Measurements from ENCODE around the gene ITGB3. TPM values are rescaled to one million over a fixed set of nuclear protein-coding genes. Genes with fewer than 3 reads are reported as not detected.
"Not testable (repeated sequence)": the region's sequence is repeated elsewhere in the genome, so short reads cannot be mapped to it uniquely, and the experiment has no call there.

ITGB3 gene
- total RNA-seq, 2 experiments from 2014 or later = 0.21 to 0.93 TPM

- H3K4me1 Mint-ChIP-seq = peaks cover 42% of the 10 kb centered on the region
- no peak for DNase-seq
- H3K27me3 Mint-ChIP-seq = peaks cover 5% of the 10 kb centered on the region
- H3K36me3 Mint-ChIP-seq = no peaks in the 10 kb centered on the region
- CTCF ChIA-PET = interaction anchor here (1.1 kb wide), 1 partner anchor 11 kb away, joined by 3 read pairs; no protein-coding TSS in a partner anchor
- H3K9me3 Mint-ChIP-seq (ENCODE audit: low read depth) = no peaks in the 10 kb centered on the region
- H3K27ac Mint-ChIP-seq = no peak overlapping the region
- no peak for ATAC-seq
- H3K4me3 Mint-ChIP-seq = no peak overlapping the region
These were observed 38.7 kb upstream of the ITGB3 start for GRCh38 chr17:47214931-47215330.

GRCh38 chr17:47216821-47217220, 36.8 kb upstream of the ITGB3 start:
- H3K27ac Mint-ChIP-seq = peak overlapping the region; percentile 78
- CTCF ChIA-PET = interaction anchor here (0.9 to 4.2 kb wide), 2 partner anchors 9 to 17 kb away, joined by 3 to 18 read pairs; partner anchors contain the start of gene MYL4
- not testable (repeated sequence) for ATAC-seq; H3K4me3 Mint-ChIP-seq; DNase-seq; H3K36me3 Mint-ChIP-seq; H3K27me3 Mint-ChIP-seq; H3K9me3 Mint-ChIP-seq (ENCODE audit: low read depth)
- peaks cover 59% of the 10 kb centered on the region for H3K4me1 Mint-ChIP-seq

GRCh38 chr17:47217279-47217678, 36.3 kb upstream of the ITGB3 start:
- not testable (repeated sequence) for H3K27me3 Mint-ChIP-seq; H3K4me3 Mint-ChIP-seq; DNase-seq; H3K36me3 Mint-ChIP-seq; H3K9me3 Mint-ChIP-seq (ENCODE audit: low read depth)
- CTCF ChIA-PET = interaction anchor here (0.9 to 4.2 kb wide), 2 partner anchors 10 to 18 kb away, joined by 3 to 18 read pairs; partner anchors contain the start of gene MYL4
- Mint-ChIP-seq H3K4me1 (peaks cover 61% of the 10 kb centered on the region), H3K27ac (peak overlapping the region; percentile 78)
- peak; percentile 78 for ATAC-seq

- H3K4me3 Mint-ChIP-seq = no peak overlapping the region
- H3K27ac Mint-ChIP-seq = peak overlapping the region; percentile 84
- peaks cover 69% of the 10 kb centered on the region for H3K4me1 Mint-ChIP-seq
- H3K9me3 Mint-ChIP-seq (ENCODE audit: low read depth) = peaks cover under 1% of the 10 kb centered on the region
- ATAC-seq = no peak
- DNase-seq = no peak
- CTCF ChIA-PET = interaction anchor here (4.2 kb wide), 2 partner anchors 11 kb away, joined by 18 to 30 read pairs; partner anchors contain the start of gene MYL4
- H3K36me3 Mint-ChIP-seq = peaks cover 8% of the 10 kb centered on the region
- no peaks in the 10 kb centered on the region for H3K27me3 Mint-ChIP-seq
These were observed 34.7 kb upstream of the ITGB3 start for GRCh38 chr17:47218896-47219430.

- ATAC-seq (no peak), DNase-seq (no peak)
- CTCF ChIA-PET = interaction anchor here (0.7 to 4.2 kb wide), 5 partner anchors 10 to 104 kb away, joined by 3 to 30 read pairs (median 6); partner anchors contain the start of genes EFCAB13 and MYL4
- H3K9me3 Mint-ChIP-seq (ENCODE audit: low read depth) = peaks cover 4% of the 10 kb centered on the region
- H3K36me3 Mint-ChIP-seq = peaks cover 9% of the 10 kb centered on the region
- no peaks in the 10 kb centered on the region for H3K27me3 Mint-ChIP-seq
- H3K27ac Mint-ChIP-seq = peak overlapping the region; percentile 84
- peaks cover 68% of the 10 kb centered on the region for H3K4me1 Mint-ChIP-seq
- peak overlapping the region; percentile 32 for H3K4me3 Mint-ChIP-seq
These were observed 33.8 kb upstream of the ITGB3 start for GRCh38 chr17:47219621-47220475.

- Mint-ChIP-seq H3K27me3 (no peaks in the 10 kb centered on the region), H3K27ac (peak overlapping the region; percentile 84), H3K36me3 (peaks cover 9% of the 10 kb centered on the region), H3K4me1 (peaks cover 61% of the 10 kb centered on the region), H3K9me3 (ENCODE audit: low read depth) (peaks cover 4% of the 10 kb centered on the region), H3K4me3 (peak overlapping the region; percentile 32)
- CTCF ChIA-PET = interaction anchor here (0.7 to 4.2 kb wide), 7 partner anchors 9 to 103 kb away, joined by 3 to 30 read pairs (median 4); partner anchors contain the start of genes EFCAB13 and MYL4
- ATAC-seq (peak; percentile 73), DNase-seq (peak; percentile 84)
These were observed 33.1 kb upstream of the ITGB3 start for GRCh38 chr17:47220531-47220999.

- peak; percentile 2 for ATAC-seq
- peaks cover 4% of the 10 kb centered on the region for H3K9me3 Mint-ChIP-seq (ENCODE audit: low read depth)
- H3K36me3 Mint-ChIP-seq = peaks cover 9% of the 10 kb centered on the region
- peaks cover 57% of the 10 kb centered on the region for H3K4me1 Mint-ChIP-seq
- H3K4me3 Mint-ChIP-seq = no peak overlapping the region
- peak overlapping the region; percentile 84 for H3K27ac Mint-ChIP-seq
- H3K27me3 Mint-ChIP-seq = no peaks in the 10 kb centered on the region
- CTCF ChIA-PET = interaction anchor here (1.2 to 4.2 kb wide), 5 partner anchors 9 to 94 kb away, joined by 3 to 30 read pairs (median 4); no protein-coding TSS in a partner anchor
- DNase-seq = no peak
These were observed 32.5 kb upstream of the ITGB3 start for GRCh38 chr17:47221154-47221553.

GRCh38 chr17:47222047-47222446, 31.6 kb upstream of the ITGB3 start:
- H3K27me3 Mint-ChIP-seq = no peaks in the 10 kb centered on the region
- H3K36me3 Mint-ChIP-seq = peaks cover 9% of the 10 kb centered on the region
- ATAC-seq = no peak
- peaks cover 4% of the 10 kb centered on the region for H3K9me3 Mint-ChIP-seq (ENCODE audit: low read depth)
- H3K4me1 Mint-ChIP-seq = peaks cover 51% of the 10 kb centered on the region
- CTCF ChIA-PET = interaction anchor here (0.8 to 1.7 kb wide), 3 partner anchors 17 to 94 kb away, joined by 4 to 5 read pairs (median 4); no protein-coding TSS in a partner anchor
- no peak overlapping the region for H3K4me3 Mint-ChIP-seq
- H3K27ac Mint-ChIP-seq = peak overlapping the region; percentile 5
- no peak for DNase-seq

GRCh38 chr17:47223007-47223406, 30.6 kb upstream of the ITGB3 start:
- CTCF ChIA-PET = interaction anchor here (1.1 kb wide), 1 partner anchor 30 kb away, joined by 3 read pairs; no protein-coding TSS in a partner anchor
- DNase-seq = no peak
- Mint-ChIP-seq H3K4me3 (no peak overlapping the region), H3K9me3 (ENCODE audit: low read depth) (peaks cover 4% of the 10 kb centered on the region), H3K27ac (peak overlapping the region; percentile 38), H3K4me1 (peaks cover 46% of the 10 kb centered on the region), H3K27me3 (no peaks in the 10 kb centered on the region), H3K36me3 (peaks cover 9% of the 10 kb centered on the region)
- no peak for ATAC-seq

- ATAC-seq = no peak
- DNase-seq = no peak
- Mint-ChIP-seq H3K27me3 (no peaks in the 10 kb centered on the region), H3K27ac (no peak overlapping the region), H3K4me3 (no peak overlapping the region), H3K9me3 (ENCODE audit: low read depth) (peaks cover 4% of the 10 kb centered on the region), H3K4me1 (peaks cover 42% of the 10 kb centered on the region), H3K36me3 (peaks cover 9% of the 10 kb centered on the region)
- CTCF ChIA-PET = interaction anchor here (0.7 to 1.1 kb wide), 2 partner anchors 29 to 92 kb away, joined by 3 to 4 read pairs; no protein-coding TSS in a partner anchor
These were observed 30.2 kb upstream of the ITGB3 start for GRCh38 chr17:47223460-47223859.

- ATAC-seq; H3K36me3 Mint-ChIP-seq; H3K27me3 Mint-ChIP-seq; DNase-seq; H3K9me3 Mint-ChIP-seq (ENCODE audit: low read depth); H3K27ac Mint-ChIP-seq; H3K4me3 Mint-ChIP-seq: not testable (repeated sequence)
- peaks cover 35% of the 10 kb centered on the region for H3K4me1 Mint-ChIP-seq
- CTCF ChIA-PET = interaction anchor here (0.7 to 1.4 kb wide), 2 partner anchors 23 to 92 kb away, joined by 3 to 4 read pairs; no protein-coding TSS in a partner anchor
These were observed 29.6 kb upstream of the ITGB3 start for GRCh38 chr17:47224077-47224476.

GRCh38 chr17:47224966-47225365, 28.7 kb upstream of the ITGB3 start:
- H3K4me3 Mint-ChIP-seq = no peak overlapping the region
- no peak for DNase-seq
- CTCF ChIA-PET = interaction anchor here (1.3 to 1.4 kb wide), 2 partner anchors 22 to 35 kb away, joined by 3 read pairs; partner anchors contain the start of gene CDC27
- H3K36me3 Mint-ChIP-seq = peaks cover 9% of the 10 kb centered on the region
- peaks cover under 1% of the 10 kb centered on the region for H3K27me3 Mint-ChIP-seq
- peaks cover 4% of the 10 kb centered on the region for H3K9me3 Mint-ChIP-seq (ENCODE audit: low read depth)
- H3K4me1 Mint-ChIP-seq = peaks cover 34% of the 10 kb centered on the region
- H3K27ac Mint-ChIP-seq = no peak overlapping the region
- no peak for ATAC-seq

- CTCF ChIA-PET = interaction anchor here (0.9 to 1.4 kb wide), 3 partner anchors 11 to 36 kb away, joined by 3 read pairs; partner anchors contain the start of gene CDC27
- no peak overlapping the region for H3K4me3 Mint-ChIP-seq
- peaks cover 34% of the 10 kb centered on the region for H3K4me1 Mint-ChIP-seq
- ATAC-seq (no peak), DNase-seq (no peak)
- peaks cover 9% of the 10 kb centered on the region for H3K36me3 Mint-ChIP-seq
- H3K9me3 Mint-ChIP-seq (ENCODE audit: low read depth) = peaks cover 4% of the 10 kb centered on the region
- H3K27ac Mint-ChIP-seq = no peak overlapping the region
- peaks cover 5% of the 10 kb centered on the region for H3K27me3 Mint-ChIP-seq
These were observed 28.2 kb upstream of the ITGB3 start for GRCh38 chr17:47225436-47225858.
